Activated CD4-positive, alpha-beta T cell treated with anti-CD3 and anti-CD28 coated beads for 24 hours (primary cell): Measurements from ENCODE around the gene HSPH1.
"Not testable (repeated sequence)": the region's sequence is repeated elsewhere in the genome, so short reads cannot be mapped to it uniquely, and the experiment has no call there.

ENCODE experiments used
- DNase-seq, 2 donors: peaks; one replicate each; pipeline ENCODE4 v3.0.0-alpha.2; 2020; ENCODE audit warnings: low read depth in 2 of 2

HSPH1 gene

GRCh38 chr13:31131470-31131961 lies 30.2 kb downstream of the HSPH1 start:
- no peak for DNase-seq

DNA sequence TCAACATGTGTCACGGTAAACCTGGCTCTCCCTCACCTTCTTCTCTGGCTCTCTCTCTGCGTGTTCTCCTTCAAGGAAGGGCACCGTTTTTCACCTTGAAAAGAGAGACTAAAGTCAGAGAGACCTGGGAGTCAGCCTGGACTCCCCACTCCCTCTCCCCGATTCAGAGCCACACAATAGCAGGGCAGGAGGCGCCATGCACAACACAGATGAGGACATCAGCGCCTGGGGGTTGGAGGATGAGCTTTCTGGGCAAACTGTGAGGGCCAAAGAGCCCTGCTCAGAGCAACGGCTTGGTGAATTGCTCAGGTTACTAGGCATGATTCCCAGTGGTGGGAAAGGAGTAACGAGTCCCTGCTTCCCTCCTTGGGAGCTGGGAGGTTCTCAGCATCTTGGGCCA lies 32.3 kb downstream of the HSPH1 start:
- no peak for DNase-seq

- no peak for DNase-seq
Observed at GRCh38 chr13:31124204-31124603, 37.5 kb downstream of the HSPH1 start.

- no peak for DNase-seq
Observed at GRCh38 chr13:31122544-31123260, 39.0 kb downstream of the HSPH1 start.

DNA sequence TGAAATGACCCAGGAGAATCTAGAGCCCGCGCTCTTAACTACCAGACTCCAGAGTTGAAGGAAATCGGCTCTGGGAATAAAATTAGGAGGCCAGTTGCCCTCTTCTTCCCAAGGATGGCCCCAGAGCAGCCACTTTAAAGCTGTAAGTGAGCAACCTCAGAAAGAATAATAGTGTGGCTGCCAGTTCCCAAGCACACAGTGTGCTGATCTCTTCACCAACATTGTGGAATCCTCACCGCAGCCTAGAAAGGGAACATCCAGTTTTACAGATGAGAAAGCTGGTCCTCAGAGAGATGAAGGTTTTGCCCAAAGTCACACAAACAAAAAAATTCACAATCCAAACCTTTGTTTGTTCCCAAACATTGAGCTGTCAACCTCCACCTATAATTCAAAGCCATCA lies 39.6 kb downstream of the HSPH1 start:
- no peak for DNase-seq

GRCh38 chr13:31121379-31122140 lies 40.1 kb downstream of the HSPH1 start:
- no peak for DNase-seq

GRCh38 chr13:31119966-31120700 lies 41.6 kb downstream of the HSPH1 start:
- DNase-seq: no peak

GRCh38 chr13:31119526-31119925 lies 42.2 kb downstream of the HSPH1 start:
- no peak for DNase-seq

DNA sequence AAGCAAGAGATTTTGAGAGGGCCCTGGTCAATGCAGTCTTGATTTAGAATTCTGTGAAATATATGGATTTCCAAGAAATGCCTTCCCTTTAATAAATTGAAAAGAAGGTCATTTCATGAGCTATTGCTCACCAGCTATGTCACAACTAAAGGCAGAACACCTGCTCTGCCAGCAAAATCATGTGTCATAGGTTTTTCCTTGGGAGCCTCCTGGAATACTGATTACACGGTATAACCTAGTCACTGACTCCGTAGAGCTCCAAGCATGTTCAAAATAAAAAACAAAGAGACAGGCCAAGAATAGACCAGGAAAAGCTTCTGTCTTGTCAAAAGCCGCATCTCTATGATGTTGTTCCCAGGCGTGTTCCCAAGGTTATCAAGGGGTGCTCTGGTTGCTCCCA lies 45.5 kb downstream of the HSPH1 start:
- DNase-seq: no peak

GRCh38 chr13:31115616-31116015 lies 46.1 kb downstream of the HSPH1 start:
- DNase-seq: no peak

DNA sequence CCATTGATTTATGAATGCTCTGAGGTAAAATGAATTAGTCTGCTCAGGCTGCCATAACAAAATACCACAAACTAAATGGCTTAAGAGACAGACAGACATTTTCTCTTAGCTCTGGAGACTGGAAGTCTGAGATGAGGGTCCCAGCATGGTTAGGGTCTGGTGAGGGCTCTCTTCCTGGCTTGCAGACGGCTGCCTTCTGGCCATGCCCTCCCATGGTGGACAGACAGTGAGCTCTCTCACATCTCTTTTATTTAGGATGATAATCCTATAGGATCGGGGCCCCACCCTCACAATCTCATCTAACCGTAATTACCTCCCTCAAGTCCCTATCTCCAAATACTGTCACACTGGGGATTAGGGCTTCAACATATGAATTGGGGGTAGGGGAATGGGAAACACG lies 47.1 kb downstream of the HSPH1 start:
- no peak for DNase-seq

GRCh38 chr13:31111136-31111535 lies 50.6 kb downstream of the HSPH1 start:
- DNase-seq: no peak

DNA sequence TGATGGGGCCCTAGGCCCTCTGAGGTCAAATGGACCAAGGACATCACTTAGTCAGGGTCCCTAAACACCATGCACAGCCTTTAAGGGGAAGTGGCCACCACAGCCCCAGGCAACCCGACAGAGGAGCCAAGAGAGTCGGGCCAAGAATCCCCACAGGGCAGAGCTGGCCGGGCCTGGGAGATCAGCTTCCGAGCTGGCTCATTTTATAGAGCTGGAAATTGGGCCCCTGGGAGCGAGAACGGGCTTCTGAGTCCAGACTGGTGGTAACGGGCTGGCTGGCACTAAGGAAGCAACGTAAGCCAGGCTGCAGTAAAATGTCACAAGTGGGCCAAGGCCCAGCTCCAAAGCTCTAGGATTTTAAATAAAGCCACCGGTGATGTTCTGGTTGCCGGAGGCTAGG lies 51.1 kb downstream of the HSPH1 start:
- DNase-seq: no peak

DNA sequence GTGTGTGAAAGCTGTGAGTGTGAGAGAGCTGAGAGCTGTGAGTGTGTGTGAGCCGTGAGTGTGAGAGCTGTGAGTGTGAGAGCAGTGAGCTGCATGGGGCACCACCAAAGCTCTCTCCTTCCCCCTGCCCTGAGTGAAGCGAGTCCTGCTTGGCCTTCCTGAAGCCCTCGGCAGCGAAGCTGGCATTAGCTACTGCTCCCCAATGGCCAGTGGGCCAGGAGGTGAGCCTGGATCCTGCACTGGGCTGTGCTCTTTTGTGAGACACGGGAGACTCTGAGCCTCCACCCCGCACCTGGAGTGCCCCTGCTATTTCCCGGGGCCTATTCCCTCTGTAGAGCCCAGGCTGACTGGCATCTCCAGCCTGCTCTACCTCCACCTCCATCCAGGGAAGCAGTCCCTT lies 51.5 kb downstream of the HSPH1 start:
- DNase-seq: no peak

DNA sequence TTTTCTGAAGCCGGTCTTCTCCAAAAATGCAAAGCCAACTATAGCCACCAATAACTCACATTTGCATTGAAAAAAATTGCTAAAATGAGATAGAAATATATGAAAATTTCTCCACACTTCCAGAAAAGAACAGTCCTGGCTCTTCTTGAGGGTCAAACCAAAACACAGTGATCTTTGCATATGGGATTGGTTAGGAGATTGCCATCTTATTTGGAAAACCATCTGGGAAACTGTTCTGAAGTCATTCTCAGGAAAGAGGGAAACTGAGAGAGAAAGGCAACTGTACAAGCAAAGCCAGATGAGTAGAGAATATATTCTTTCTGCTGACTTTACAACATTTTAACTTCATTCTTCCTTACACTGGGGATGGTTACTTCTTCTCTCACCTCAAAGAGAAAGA lies 54.6 kb downstream of the HSPH1 start:
- no peak for DNase-seq

- no peak for DNase-seq
Observed at GRCh38 chr13:31105856-31106255, 55.8 kb downstream of the HSPH1 start.

GRCh38 chr13:31105020-31105795 lies 56.5 kb downstream of the HSPH1 start:
- DNase-seq: no peak

- DNase-seq: no peak
Observed at GRCh38 chr13:31102905-31103304, 58.8 kb downstream of the HSPH1 start.

DNA sequence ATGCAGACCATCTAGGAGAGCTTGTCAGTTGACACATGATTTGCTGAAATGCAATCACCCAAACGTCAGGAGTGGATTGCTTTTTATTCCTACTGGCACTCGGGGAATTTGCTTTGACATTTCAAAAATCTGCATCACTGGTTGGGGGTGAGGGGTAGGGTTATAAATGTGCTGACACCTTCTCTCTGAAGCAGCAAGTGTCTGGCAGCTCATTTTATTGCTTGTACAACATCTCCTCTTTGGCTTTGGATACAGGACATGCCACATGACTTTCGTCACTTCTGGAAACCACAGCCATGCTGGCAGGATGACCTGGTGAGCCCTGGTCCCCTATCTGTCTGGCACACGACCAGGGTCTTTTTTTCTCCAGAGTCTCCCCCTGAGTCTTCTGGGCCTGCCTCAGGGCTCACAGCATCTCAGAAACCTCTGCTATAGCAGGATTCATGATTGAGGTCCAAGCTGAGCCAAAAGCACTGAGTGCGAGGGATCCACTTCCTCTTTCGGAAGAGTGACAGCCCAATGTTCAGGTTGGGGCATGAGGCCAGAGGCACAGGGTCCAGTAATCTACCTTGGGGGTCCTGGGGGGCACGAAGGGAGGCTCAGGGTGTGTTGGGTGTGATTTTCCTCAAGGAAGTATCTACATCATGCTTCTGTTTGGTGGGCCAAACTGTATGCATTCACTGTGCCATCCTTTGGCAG lies 60.1 kb downstream of the HSPH1 start:
- DNase-seq: no peak

DNA sequence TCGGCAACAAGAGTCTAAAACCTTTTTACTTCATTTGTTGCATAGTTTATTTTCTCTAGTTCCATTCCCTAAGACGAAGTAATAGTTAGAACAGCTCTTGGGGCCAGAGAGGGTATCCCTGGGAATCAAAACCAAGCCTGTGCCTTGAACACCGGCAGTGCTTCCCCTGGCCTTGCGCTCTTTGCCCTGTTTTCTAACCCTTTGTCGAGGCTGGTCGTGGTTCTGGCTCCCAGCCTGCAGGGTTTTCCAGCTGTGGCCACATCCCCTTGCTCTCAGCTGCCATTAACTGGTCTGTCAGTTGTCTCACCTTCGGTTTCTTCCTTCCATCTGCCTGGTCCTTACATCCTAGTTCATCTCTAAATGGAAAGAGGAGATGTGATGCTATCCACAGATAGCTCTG lies 61.0 kb downstream of the HSPH1 start:
- no peak for DNase-seq

GRCh38 chr13:31097911-31098434 lies 63.7 kb downstream of the HSPH1 start:
- not testable (repeated sequence) for DNase-seq
